ENCODE results near the gene PTRH1. TPM values are rescaled to one million over a fixed set of nuclear protein-coding genes. Genes with fewer than 3 reads are reported as not detected.

Gene PTRH1
- total RNA-seq, 1 experiment from 2014 or later: 8.7 TPM

DNA sequence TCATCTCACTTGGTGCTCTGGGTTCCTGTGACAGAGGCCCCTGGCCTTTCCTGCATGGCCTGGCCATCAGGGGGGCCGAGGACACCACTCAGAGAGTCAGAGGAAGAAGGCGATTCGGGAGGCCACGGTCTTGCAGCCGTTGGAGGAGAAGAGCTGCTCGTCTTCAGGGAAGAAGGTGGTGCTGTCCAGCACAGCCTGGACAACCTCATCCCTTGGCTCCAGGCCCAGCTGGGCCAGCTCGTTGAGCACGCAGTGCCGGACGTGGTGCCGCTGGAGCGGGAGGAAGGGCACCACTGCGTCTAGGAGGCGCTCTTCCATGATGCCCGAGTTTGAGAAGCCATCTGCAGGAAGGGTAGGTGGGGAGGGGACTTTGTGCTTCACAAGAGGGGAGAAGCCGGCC lies 16.5 kb upstream of the PTRH1 start:
- Mint-ChIP-seq H3K9me3 (ENCODE audit: unreplicated experiment) (no peaks in the 10 kb centered on the region), H3K27ac (ENCODE audit: unreplicated experiment) (no peak overlapping the region), H3K4me3 (ENCODE audit: unreplicated experiment) (no peak overlapping the region), H3K36me3 (ENCODE audit: insufficient read depth, unreplicated experiment) (peaks cover 7% of the 10 kb centered on the region), H3K4me1 (ENCODE audit: low read depth, unreplicated experiment) (no peaks in the 10 kb centered on the region), H3K27me3 (ENCODE audit: insufficient read depth, unreplicated experiment) (peaks cover 4% of the 10 kb centered on the region)
- H3K9me3 ChIP-seq: no peaks in the 10 kb centered on the region
- H3K36me3 ChIP-seq (ENCODE audit: control insufficient read depth, insufficient read depth, low read length): no peaks in the 10 kb centered on the region
- intact Hi-C loops (cut with micrococcal nuclease; ENCODE audit: unreplicated experiment): no loop called here
- DNase-seq: no peak
- BruUV-seq (replicated peaks): no TSS peak
- no peaks in the 10 kb centered on the region for H3K27me3 ChIP-seq (replicated peaks; ENCODE audit: control insufficient read depth, insufficient read depth, low read length)
- no peaks in the 10 kb centered on the region for H3K4me1 ChIP-seq
- POLR2A ChIA-PET: no interaction called here
- no peak overlapping the region for H3K4me3 ChIP-seq (ENCODE audit: low read depth, low read length)
- CTCF ChIA-PET: no interaction called here
- TF ChIP-seq CTCF (IDR thresholded peaks at IDR 0.05; ENCODE audit: insufficient read depth in 1 of 2, low read depth in 1 of 2, low read length in 1 of 2, severe bottlenecking in 1 of 2, unreplicated experiment in 1 of 2): no peak

DNA sequence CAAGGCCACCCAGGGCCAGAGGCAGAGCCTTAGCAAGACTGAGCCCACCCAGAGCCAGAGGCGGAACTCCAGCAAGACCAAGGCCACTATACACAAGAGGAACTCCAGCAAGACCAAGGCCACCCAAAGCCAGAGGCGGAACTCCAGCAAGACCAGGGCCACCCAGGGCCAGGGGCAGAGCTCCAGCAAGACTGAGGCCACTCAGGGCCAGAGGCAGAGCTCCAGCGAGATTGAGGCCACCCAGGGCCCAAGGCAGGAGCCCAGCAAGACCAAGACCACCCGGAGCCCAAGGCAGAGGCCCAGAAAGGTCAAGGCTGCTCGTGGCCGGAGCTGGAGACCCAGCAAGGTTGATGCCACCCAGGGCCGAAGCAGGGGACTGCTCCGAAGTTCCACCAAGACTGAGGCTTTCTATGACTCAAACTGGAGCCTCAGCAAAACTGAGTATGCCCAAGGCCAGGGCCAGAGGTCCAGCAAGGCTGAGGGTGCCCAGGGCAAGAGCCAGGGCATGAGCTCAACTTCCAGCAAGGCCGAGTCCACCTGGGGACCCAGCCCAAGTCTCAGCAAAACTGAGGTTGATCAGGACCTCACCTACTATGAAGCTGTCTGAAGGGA lies 15.4 kb upstream of the PTRH1 start:
- H3K27me3 ChIP-seq (replicated peaks; ENCODE audit: control insufficient read depth, insufficient read depth, low read length): no peaks in the 10 kb centered on the region
- H3K36me3 ChIP-seq (ENCODE audit: control insufficient read depth, insufficient read depth, low read length): no peaks in the 10 kb centered on the region
- no peak for DNase-seq
- Mint-ChIP-seq H3K4me3 (ENCODE audit: unreplicated experiment) (no peak overlapping the region), H3K36me3 (ENCODE audit: insufficient read depth, unreplicated experiment) (peaks cover 7% of the 10 kb centered on the region), H3K27ac (ENCODE audit: unreplicated experiment) (no peak overlapping the region), H3K27me3 (ENCODE audit: insufficient read depth, unreplicated experiment) (no peaks in the 10 kb centered on the region), H3K4me1 (ENCODE audit: low read depth, unreplicated experiment) (no peaks in the 10 kb centered on the region), H3K9me3 (ENCODE audit: unreplicated experiment) (no peaks in the 10 kb centered on the region)
- no peaks in the 10 kb centered on the region for H3K9me3 ChIP-seq
- no peak overlapping the region for H3K4me3 ChIP-seq (ENCODE audit: low read depth, low read length)
- no peak for TF ChIP-seq CTCF (IDR thresholded peaks at IDR 0.05; ENCODE audit: insufficient read depth in 1 of 2, low read depth in 1 of 2, low read length in 1 of 2, severe bottlenecking in 1 of 2, unreplicated experiment in 1 of 2)
- ChIA-PET POLR2A (no interaction called here), CTCF (no interaction called here)
- intact Hi-C loops (cut with micrococcal nuclease; ENCODE audit: unreplicated experiment): no loop called here
- H3K4me1 ChIP-seq: no peaks in the 10 kb centered on the region
- BruUV-seq (replicated peaks): no TSS peak

- no peaks in the 10 kb centered on the region for H3K4me1 Mint-ChIP-seq (ENCODE audit: low read depth, unreplicated experiment)
- no peaks in the 10 kb centered on the region for H3K4me1 ChIP-seq
- POLR2A ChIA-PET: no interaction called here
- intact Hi-C loops (cut with micrococcal nuclease; ENCODE audit: unreplicated experiment): no loop called here
- H3K9me3 ChIP-seq: no peaks in the 10 kb centered on the region
- no peak overlapping the region for H3K4me3 ChIP-seq (ENCODE audit: low read depth, low read length)
- H3K27ac Mint-ChIP-seq (ENCODE audit: unreplicated experiment): no peak overlapping the region
- peaks cover 4% of the 10 kb centered on the region for H3K36me3 Mint-ChIP-seq (ENCODE audit: insufficient read depth, unreplicated experiment)
- CTCF ChIA-PET: no interaction called here
- DNase-seq: no peak
- TF ChIP-seq CTCF (IDR thresholded peaks at IDR 0.05; ENCODE audit: insufficient read depth in 1 of 2, low read depth in 1 of 2, low read length in 1 of 2, severe bottlenecking in 1 of 2, unreplicated experiment in 1 of 2): no peak
- H3K9me3 Mint-ChIP-seq (ENCODE audit: unreplicated experiment): no peaks in the 10 kb centered on the region
- no peaks in the 10 kb centered on the region for H3K27me3 ChIP-seq (replicated peaks; ENCODE audit: control insufficient read depth, insufficient read depth, low read length)
- no peak overlapping the region for H3K4me3 Mint-ChIP-seq (ENCODE audit: unreplicated experiment)
- H3K27me3 Mint-ChIP-seq (ENCODE audit: insufficient read depth, unreplicated experiment): no peaks in the 10 kb centered on the region
- no TSS peak for BruUV-seq (replicated peaks)
- H3K36me3 ChIP-seq (ENCODE audit: control insufficient read depth, insufficient read depth, low read length): no peaks in the 10 kb centered on the region
Observed at GRCh38 chr9:127730262-127730661, 14.8 kb upstream of the PTRH1 start.

Measured in Caco-2 (cell line).